SK-N-SH treated with all-trans-retinoic acid at 6 μM for 48 hours (cell line): ENCODE data around the gene PRKRIP1.

Source experiments
- ATAC-seq: fragments of 200-7000 bp; cut with Tn5 transposase; 3 replicates; pipeline ENCODE4 v1.9.1; 2020; ENCODE audit warnings: mild to moderate bottlenecking, moderate library complexity
- ARNTL ChIP-seq: fragments of 450-650 bp; formaldehyde crosslinking; IDR thresholded peaks from 2 replicates; pipeline ENCODE4 v1.5.0; 2020; ENCODE audit warnings: low read depth, mild to moderate bottlenecking, moderate library complexity, borderline replicate concordance
- CREB5 ChIP-seq: fragments of 250-450 bp; sonication (Bioruptor Pico); IDR thresholded peaks from 2 replicates; pipeline ENCODE4 v1.5.1; 2020; ENCODE audit warnings: low read depth, mild to moderate bottlenecking, moderate library complexity
- CSDC2 ChIP-seq: fragments of 250-450 bp; sonication (Bioruptor Pico); IDR thresholded peaks from 2 replicates; pipeline ENCODE4 v1.5.0; 2020; ENCODE audit warnings: mild to moderate bottlenecking, moderate library complexity
- ESRRG ChIP-seq: fragments of 250-450 bp; sonication (Bioruptor Pico); IDR thresholded peaks from 2 replicates; pipeline ENCODE4 v1.6.1; 2021; ENCODE audit warnings: mild to moderate bottlenecking
- GLIS3 ChIP-seq: fragments of 250-450 bp; sonication (Bioruptor Pico); IDR thresholded peaks from 2 replicates; pipeline ENCODE4 v1.5.0; 2020; ENCODE audit warnings: mild to moderate bottlenecking, moderate library complexity
- ISL1 ChIP-seq: fragments of 250-450 bp; sonication (Bioruptor Pico); IDR thresholded peaks from 2 replicates; pipeline ENCODE4 v2.1.2; 2022; ENCODE audit warnings: mild to moderate bottlenecking, moderate library complexity
- OSR1 ChIP-seq: fragments of 250-450 bp; sonication (Bioruptor Pico); IDR thresholded peaks from 2 replicates; pipeline ENCODE4 v1.8.0; 2022; ENCODE audit warnings: moderate library complexity, mild to moderate bottlenecking, inconsistent platforms
- PATZ1 ChIP-seq: fragments of 250-450 bp; sonication (Bioruptor Pico); IDR thresholded peaks from 2 replicates; pipeline ENCODE4 v1.8.0; 2020; ENCODE audit warnings: mild to moderate bottlenecking, moderate library complexity, borderline replicate concordance
- POU6F1 ChIP-seq: fragments of 250-450 bp; sonication (Bioruptor Pico); IDR thresholded peaks from 2 replicates; pipeline ENCODE4 v1.8.0; 2021; ENCODE audit warnings: low read depth, mild to moderate bottlenecking, moderate library complexity, borderline replicate concordance
- PPARA ChIP-seq: fragments of 250-450 bp; sonication (Bioruptor Pico); IDR thresholded peaks from 2 replicates; pipeline ENCODE4 v1.5.0; 2020; ENCODE audit warnings: mild to moderate bottlenecking, borderline replicate concordance
- RARB ChIP-seq: fragments of 250-450 bp; sonication (Bioruptor Pico); IDR thresholded peaks from 2 replicates; pipeline ENCODE4 v1.8.0; 2021; ENCODE audit warnings: mild to moderate bottlenecking, moderate library complexity
- SNAI2 ChIP-seq: fragments of 250-450 bp; sonication (Bioruptor Pico); IDR thresholded peaks from 2 replicates; pipeline ENCODE4 v1.5.0; 2020; ENCODE audit warnings: mild to moderate bottlenecking, moderate library complexity
- TCF4 ChIP-seq: fragments of 250-450 bp; sonication (Bioruptor Pico); IDR thresholded peaks from 2 replicates; pipeline ENCODE4 v1.8.0; 2021; ENCODE audit warnings: mild to moderate bottlenecking, moderate library complexity, borderline replicate concordance
- TOX ChIP-seq: fragments of 250-450 bp; sonication (Bioruptor Pico); IDR thresholded peaks from 2 replicates; pipeline ENCODE4 v1.8.0; 2021; ENCODE audit warnings: mild to moderate bottlenecking, moderate library complexity, borderline replicate concordance
- TSHZ2 ChIP-seq: fragments of 250-450 bp; sonication (Bioruptor Pico); IDR thresholded peaks from 2 replicates; pipeline ENCODE4 v1.5.0; 2020; ENCODE audit warnings: mild to moderate bottlenecking, moderate library complexity
- ZFP3 ChIP-seq: fragments of 250-450 bp; sonication (Bioruptor Pico); IDR thresholded peaks from 2 replicates; pipeline ENCODE4 v1.5.0; 2020; ENCODE audit warnings: mild to moderate bottlenecking, moderate library complexity
- ZNF565 ChIP-seq: fragments of 450-650 bp; formaldehyde crosslinking; conservative IDR thresholded peaks from 2 replicates; pipeline ENCODE4 v1.5.0; 2020; ENCODE audit warnings: low read depth, mild to moderate bottlenecking, moderate library complexity
- ZNF70 ChIP-seq: fragments of 450-650 bp; formaldehyde crosslinking; IDR thresholded peaks from 2 replicates; pipeline ENCODE4 v1.5.0; 2020; ENCODE audit warnings: mild to moderate bottlenecking, moderate library complexity
- ZNF8 ChIP-seq: fragments of 450-650 bp; formaldehyde crosslinking; IDR thresholded peaks from 2 replicates; pipeline ENCODE4 v1.5.0; 2020; ENCODE audit warnings: mild to moderate bottlenecking, moderate library complexity

Gene PRKRIP1

GRCh38 chr7:102393467-102393866 lies 2.7 kb upstream of the PRKRIP1 start:
- TF ChIP-seq ISL1 (CRISPR knock-in tag): 0 out of 2 replicates have a peak, but pooled peaks have one; percentile 10
- no peak for TF ChIP-seq ZNF565 (CRISPR knock-in tag)
- no peak for ATAC-seq

- TF ChIP-seq ZNF8 (no peak), ESRRG (no peak), ISL1 (CRISPR knock-in tag) (no peak), TOX (CRISPR knock-in tag) (no peak), ARNTL (CRISPR knock-in tag) (no peak), CREB5 (CRISPR knock-in tag) (no peak), TSHZ2 (no peak)
- ATAC-seq: no peak; the same call in 2 of the 3 replicates
Observed at GRCh38 chr7:102395592-102395872, 631 bp upstream of the PRKRIP1 start.

GRCh38 chr7:102396710-102397019 lies 502 bp downstream of the PRKRIP1 start:
- TF ChIP-seq ZNF8 (no peak), PPARA (CRISPR knock-in tag) (no peak), GLIS3 (CRISPR knock-in tag) (no peak), TSHZ2 (no peak), ARNTL (CRISPR knock-in tag) (no peak), TCF4 (CRISPR knock-in tag) (no peak), POU6F1 (CRISPR knock-in tag) (no peak), CREB5 (CRISPR knock-in tag) (no peak), ISL1 (CRISPR knock-in tag) (no peak), TOX (CRISPR knock-in tag) (no peak), ZNF565 (CRISPR knock-in tag) (no peak), OSR1 (CRISPR knock-in tag) (no peak), ESRRG (no peak), ZFP3 (CRISPR knock-in tag) (no peak), ZNF70 (CRISPR knock-in tag) (no peak), PATZ1 (CRISPR knock-in tag) (no peak), SNAI2 (CRISPR knock-in tag) (no peak), CSDC2 (no peak), RARB (CRISPR knock-in tag) (no peak)
- peak; percentile 12 for ATAC-seq
